ENCODE results near the gene MSRB1.

MSRB1 gene

GRCh38 chr16:1985466-1986150, 42.6 kb upstream of the MSRB1 start:
- H2AFZ ChIP-seq (ENCODE audit: low read depth) = no peak overlapping the region
- H3K4me3 ChIP-seq (IDR thresholded peaks at IDR 0.05; ENCODE audit: insufficient read depth, low read depth, low read length) = no peak overlapping the region
- no peaks in the 10 kb centered on the region for H4K20me1 ChIP-seq (ENCODE audit: insufficient read depth)
- TF ChIP-seq CTCF (conservative IDR thresholded peaks at IDR 0.05; ENCODE audit: low read depth, low read length) = no peak
- H3K36me3 ChIP-seq (ENCODE audit: insufficient read depth) = no peaks in the 10 kb centered on the region
- peaks cover 5% of the 10 kb centered on the region for H3K27me3 ChIP-seq (ENCODE audit: insufficient read depth, low read depth)
- peaks cover 37% of the 10 kb centered on the region for H3K4me1 ChIP-seq (ENCODE audit: low read depth, poor library complexity, severe bottlenecking)
- H3K27ac ChIP-seq = no peak overlapping the region
- H3K9ac ChIP-seq = no peak overlapping the region
- H3K4me2 ChIP-seq = peak overlapping the region; percentile 85
- H3K79me2 ChIP-seq (ENCODE audit: insufficient read depth, low read depth) = no peaks in the 10 kb centered on the region

GRCh38 chr16:1984347-1985225, 41.6 kb upstream of the MSRB1 start:
- no peak for TF ChIP-seq CTCF (conservative IDR thresholded peaks at IDR 0.05; ENCODE audit: low read depth, low read length)
- Histone ChIP-seq H3K9ac (peak overlapping the region; percentile 71), H3K27ac (no peak overlapping the region)

GRCh38 chr16:1983544-1984346, 40.7 kb upstream of the MSRB1 start, which contains the start of gene GFER:
Gene GFER (plus strand): TSS chr16:1984193. CDS start chr16:1984219, 26 bp downstream.
- H3K9ac ChIP-seq = peak within 1 kb of the TSS; percentile 71
- TF ChIP-seq CTCF (conservative IDR thresholded peaks at IDR 0.05; ENCODE audit: low read depth, low read length) = 0 out of 2 replicates have a peak, but pooled peaks have one; percentile 31
- no peak within 1 kb of the TSS for H3K27ac ChIP-seq
- peak within 1 kb of the TSS; percentile 85 for H3K4me2 ChIP-seq
- H2AFZ ChIP-seq (ENCODE audit: low read depth) = peak within 1 kb of the TSS; percentile 55
- H3K79me2 ChIP-seq (ENCODE audit: insufficient read depth, low read depth) = no peaks in the 10 kb centered on the region
- H4K20me1 ChIP-seq (ENCODE audit: insufficient read depth) = no peaks in the 10 kb centered on the region
- H3K4me1 ChIP-seq (ENCODE audit: low read depth, poor library complexity, severe bottlenecking) = peaks cover 37% of the 10 kb centered on the region
- H3K36me3 ChIP-seq (ENCODE audit: insufficient read depth) = no peaks in the 10 kb centered on the region
- peaks cover 5% of the 10 kb centered on the region; the same call in 1 of the 2 replicates for H3K27me3 ChIP-seq (ENCODE audit: insufficient read depth, low read depth)
- no peak within 1 kb of the TSS for H3K4me3 ChIP-seq (IDR thresholded peaks at IDR 0.05; ENCODE audit: insufficient read depth, low read depth, low read length)

More at GRCh38 chr16:1984347-1985225, 41.6 kb upstream of the MSRB1 start:
- H3K36me3 ChIP-seq (ENCODE audit: insufficient read depth) = no peaks in the 10 kb centered on the region
- peaks cover 5% of the 10 kb centered on the region; the same call in 1 of the 2 replicates for H3K27me3 ChIP-seq (ENCODE audit: insufficient read depth, low read depth)
- H3K4me3 ChIP-seq (IDR thresholded peaks at IDR 0.05; ENCODE audit: insufficient read depth, low read depth, low read length) = no peak overlapping the region
- H2AFZ ChIP-seq (ENCODE audit: low read depth) = peak overlapping the region; percentile 55
- H3K79me2 ChIP-seq (ENCODE audit: insufficient read depth, low read depth) = no peaks in the 10 kb centered on the region
- H3K4me1 ChIP-seq (ENCODE audit: low read depth, poor library complexity, severe bottlenecking) = peaks cover 37% of the 10 kb centered on the region
- H4K20me1 ChIP-seq (ENCODE audit: insufficient read depth) = no peaks in the 10 kb centered on the region
- peak overlapping the region; percentile 85 for H3K4me2 ChIP-seq

GRCh38 chr16:1982991-1983543, 40.1 kb upstream of the MSRB1 start:
- Histone ChIP-seq H3K9ac (no peak overlapping the region), H3K4me2 (peak overlapping the region; percentile 85; the same call in 1 of the 2 replicates), H3K79me2 (ENCODE audit: insufficient read depth, low read depth) (no peaks in the 10 kb centered on the region), H3K36me3 (ENCODE audit: insufficient read depth) (no peaks in the 10 kb centered on the region), H3K27ac (no peak overlapping the region), H2AFZ (ENCODE audit: low read depth) (no peak overlapping the region), H3K4me1 (ENCODE audit: low read depth, poor library complexity, severe bottlenecking) (peaks cover 37% of the 10 kb centered on the region), H3K27me3 (ENCODE audit: insufficient read depth, low read depth) (peaks cover 5% of the 10 kb centered on the region; the same call in 1 of the 2 replicates), H3K4me3 (IDR thresholded peaks at IDR 0.05; ENCODE audit: insufficient read depth, low read depth, low read length) (no peak overlapping the region), H4K20me1 (ENCODE audit: insufficient read depth) (no peaks in the 10 kb centered on the region)
- TF ChIP-seq CTCF (conservative IDR thresholded peaks at IDR 0.05; ENCODE audit: low read depth, low read length) = no peak
